Measurements from ENCODE around the gene ADD1.
"Not testable (repeated sequence)": the region's sequence is repeated elsewhere in the genome, so short reads cannot be mapped to it uniquely, and the experiment has no call there.

The ADD1 gene

DNA sequence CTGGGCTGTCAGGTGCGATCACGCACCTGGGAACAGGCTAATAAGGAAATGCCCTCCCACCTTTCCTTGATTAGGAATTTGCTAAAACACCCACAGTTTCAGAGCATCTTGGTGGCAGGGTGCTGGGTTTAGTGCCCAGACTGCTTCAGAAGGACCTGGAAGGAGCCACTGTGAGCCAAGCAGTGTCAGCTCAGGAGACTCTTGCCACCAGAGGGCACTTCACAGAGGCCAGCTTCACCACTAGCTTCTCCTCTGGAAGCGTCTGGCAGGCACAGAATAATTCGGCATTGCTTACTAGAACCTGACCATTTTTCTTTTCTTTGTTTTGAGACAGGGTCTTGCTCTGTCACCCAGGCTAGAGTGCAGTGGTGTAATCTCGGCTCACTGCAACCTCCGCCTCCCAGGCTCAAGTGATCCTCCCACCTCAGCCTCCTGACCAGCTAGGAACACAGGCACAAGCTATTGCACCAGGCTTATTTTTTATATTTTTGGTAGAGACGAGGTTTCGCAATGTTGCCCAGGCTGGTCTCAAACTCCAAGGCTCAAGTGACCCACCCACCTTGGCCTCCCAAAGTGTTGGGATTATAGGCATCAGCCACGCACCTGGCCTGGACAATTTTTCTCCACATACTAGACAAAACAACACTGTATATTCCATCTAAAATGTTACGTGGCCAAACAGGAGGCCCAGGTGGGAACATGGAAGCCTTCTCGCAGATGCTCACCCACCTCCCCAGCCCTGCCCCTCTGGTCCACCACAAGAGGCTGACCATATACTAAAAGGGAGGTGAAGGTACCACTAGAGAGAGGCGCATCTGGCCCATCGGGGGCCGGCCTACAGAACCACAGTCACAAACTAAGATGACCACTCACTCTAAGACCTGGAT is 105.5 kb downstream of the ADD1 start:
- no peak for DNase-seq

DNA sequence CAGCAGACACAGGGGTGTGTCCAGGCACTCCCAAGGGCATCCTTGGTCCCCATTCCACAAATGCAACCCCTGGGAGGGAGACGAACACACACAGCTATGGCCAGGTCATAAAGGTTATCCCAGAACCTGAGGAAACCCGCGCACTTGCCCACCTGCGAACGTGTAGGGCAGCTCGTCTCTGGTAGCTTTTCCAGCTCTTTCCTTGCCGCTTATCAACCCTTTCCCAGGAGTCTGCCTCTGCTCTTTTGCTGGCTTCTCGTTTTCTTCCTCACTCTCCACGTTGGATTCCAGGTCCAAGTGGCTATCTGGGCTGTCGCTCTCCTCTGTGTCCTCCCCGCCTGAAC is 106.1 kb downstream of the ADD1 start:
- no peak for DNase-seq

DNA sequence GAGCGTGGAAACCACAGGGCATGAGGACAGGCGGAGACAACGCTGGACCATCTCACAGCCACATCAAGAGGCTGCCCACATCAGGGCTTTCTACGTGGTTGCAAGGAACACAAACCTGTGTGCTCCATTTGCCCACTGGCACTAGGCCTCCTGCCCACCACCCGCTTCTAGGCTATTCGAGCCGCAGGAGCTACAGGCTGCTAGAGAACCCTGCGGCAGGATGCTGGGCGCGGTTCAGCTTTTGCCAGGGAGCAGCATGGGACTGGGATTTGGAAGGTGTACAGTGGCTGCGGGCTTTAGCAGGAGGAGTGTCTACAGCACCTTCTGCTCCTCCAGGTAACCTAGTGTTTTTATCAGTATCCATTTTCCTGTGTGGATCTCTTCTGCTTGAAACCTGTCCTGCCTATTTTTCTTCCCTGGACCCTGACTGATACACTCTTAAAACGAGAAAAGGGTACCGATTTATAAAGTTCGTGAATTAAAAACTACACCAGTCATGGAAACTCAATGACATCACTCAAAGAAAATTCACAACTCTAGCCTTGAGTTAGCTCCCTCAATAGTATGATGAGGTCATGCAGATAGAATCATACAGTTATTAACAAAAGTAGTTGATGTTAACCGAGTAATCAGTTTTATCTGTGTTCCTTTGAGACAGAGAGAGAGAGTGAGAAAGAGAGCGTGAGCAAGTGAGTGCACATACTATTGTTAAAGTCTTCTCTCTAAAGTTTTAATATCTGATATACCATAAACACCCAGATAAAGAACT is 106.8 kb downstream of the ADD1 start:
- DNase-seq: no peak

DNA sequence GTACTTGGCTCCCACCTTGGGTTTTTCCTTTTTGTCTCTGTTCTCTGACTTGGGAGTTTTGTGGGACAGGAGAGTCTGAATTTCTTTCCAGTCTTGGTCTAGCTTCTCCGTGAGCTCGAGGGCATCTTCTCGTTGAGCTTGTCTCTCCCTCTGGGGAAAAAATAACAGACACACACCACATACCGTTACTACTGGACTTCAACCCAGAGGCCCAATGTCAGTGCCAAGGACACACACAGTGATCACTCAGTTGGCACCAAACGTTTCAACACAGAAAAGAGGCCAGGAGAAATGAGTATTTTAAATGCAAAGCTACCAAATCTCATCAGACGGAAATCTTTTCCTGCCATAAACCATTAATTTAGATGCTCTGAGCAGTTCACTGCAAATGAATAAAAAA is 109.9 kb downstream of the ADD1 start:
- no peak for DNase-seq

DNA sequence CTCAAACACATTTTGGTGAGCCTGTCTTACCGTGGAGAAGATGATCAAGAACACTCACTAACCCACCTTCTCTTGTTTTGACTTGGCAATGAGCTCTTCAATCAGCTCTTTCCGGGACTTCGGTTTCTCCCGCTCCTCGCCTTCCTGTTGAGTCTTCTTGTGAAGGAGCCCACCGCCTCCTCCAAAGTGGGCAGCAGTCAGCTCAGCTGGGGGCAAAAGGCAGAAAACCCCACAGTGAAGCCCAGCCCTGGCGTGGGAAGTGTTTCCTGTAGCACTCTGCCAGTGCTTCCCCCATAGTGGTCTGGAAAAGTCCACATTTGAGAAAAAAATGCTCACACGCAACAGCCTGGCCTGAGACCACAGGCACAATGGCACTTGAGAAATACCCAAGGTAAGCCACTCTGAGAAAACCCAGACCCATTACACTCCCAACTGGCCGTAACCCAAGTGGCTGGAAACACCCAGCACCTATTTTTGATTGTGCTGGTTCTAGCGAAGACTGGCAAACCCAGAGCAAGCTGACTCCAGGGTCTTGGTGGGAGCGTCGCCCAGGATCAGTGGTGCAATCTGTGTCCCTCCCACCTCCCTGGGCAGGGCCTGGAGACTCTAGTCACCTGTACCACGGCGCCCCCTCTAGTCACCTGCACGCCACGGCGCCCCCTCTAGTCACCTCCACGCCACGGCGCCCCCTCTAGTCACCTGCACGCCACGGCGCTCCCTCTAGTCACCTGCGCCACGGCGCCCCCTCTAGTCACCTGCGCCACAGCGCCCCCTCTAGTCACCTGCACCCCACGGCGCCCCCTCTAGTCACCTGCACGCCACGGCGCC is 110.9 kb downstream of the ADD1 start:
- DNase-seq: peak; percentile 55

DNA sequence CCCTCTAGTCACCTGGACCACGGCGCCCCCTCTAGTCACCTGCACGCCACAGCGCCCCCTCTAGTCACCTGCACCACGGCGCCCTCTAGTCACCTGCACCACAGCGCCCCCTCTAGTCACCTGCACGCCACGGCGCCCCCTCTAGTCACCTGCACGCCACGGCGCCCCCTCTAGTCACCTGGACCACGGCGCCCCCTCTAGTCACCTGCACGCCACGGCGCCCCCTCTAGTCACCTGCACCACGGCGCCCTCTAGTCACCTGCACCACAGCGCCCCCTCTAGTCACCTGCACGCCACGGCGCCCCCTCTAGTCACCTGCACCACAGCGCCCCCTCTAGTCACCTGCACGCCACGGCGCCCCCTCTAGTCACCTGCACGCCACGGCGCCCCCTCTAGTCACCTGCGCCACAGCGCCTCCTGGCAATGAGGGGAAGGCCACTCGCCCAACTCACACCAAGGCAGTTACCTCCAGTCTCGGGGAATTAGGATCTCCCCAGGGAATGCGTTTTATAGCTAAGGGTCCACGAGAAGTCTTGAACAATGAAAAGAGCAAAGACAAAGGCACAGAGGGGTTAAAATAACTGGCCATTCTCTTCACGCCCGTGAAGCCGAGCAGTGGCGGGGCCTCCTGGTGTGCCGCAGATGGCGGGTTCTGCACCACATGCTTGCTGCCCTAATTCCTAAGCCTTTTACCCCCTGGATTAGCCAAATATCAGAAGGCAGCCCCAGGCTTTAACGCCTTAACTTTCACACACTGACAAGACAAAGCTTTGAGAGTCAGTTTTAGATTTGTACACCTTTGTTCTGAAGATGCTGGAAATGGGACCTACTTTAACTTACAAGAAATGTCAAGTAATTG is 111.8 kb downstream of the ADD1 start:
- DNase-seq: not testable (repeated sequence)

DNA sequence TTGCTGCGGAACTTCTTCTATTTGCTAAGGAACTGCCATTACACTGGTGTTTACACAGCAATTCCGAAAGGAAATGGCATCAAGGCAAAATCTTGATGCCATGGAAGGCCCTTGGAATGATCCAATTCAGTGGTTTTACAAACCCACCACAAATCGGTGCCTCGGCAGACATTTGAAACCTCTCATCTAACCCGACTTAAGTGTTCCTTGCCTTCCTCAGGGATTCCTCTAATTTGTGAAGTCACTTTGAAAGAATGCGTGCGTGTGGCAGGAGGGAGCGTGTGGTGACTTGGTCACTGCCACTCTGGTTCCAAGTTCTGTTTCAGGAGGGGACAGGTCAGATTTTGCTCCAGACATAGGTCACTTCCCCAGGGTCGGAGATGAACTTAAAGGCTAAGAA is 114.8 kb downstream of the ADD1 start:
- DNase-seq: no peak

DNA sequence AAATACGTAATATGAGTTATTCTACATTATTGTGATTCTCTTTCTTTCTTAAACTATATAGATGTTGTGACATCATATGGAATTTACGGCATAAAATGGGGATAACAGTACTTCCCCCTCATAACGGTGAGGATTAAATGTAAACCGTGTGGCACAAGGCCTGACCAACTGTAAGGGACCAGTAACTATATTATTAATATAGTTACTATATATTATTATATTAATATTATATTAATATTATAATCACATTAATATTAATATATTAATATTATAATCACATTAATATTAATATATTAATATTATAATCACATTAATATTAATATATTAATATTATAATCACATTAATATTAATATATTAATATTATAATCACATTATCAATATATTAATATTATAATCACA is 116.8 kb downstream of the ADD1 start:
- DNase-seq: not testable (repeated sequence)

DNA sequence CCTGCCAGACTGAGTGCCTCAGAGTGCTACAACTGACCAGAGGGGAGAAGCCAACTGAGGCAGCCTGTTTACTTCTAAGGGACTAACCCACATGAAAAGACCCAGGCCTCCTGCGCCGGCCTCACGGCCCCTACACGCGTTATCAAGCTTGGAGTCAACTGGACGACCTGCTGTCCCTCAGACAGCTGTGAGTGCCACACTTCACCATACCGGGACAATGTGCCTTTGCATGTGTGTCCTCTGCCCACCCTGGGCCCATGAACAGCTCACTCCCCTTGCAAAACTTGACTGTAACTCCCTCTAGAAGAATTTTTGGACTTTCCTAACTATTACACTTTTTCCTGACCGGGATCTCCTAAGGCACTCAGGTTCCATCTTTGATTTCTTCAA is 117.8 kb downstream of the ADD1 start:
- no peak for DNase-seq

DNA sequence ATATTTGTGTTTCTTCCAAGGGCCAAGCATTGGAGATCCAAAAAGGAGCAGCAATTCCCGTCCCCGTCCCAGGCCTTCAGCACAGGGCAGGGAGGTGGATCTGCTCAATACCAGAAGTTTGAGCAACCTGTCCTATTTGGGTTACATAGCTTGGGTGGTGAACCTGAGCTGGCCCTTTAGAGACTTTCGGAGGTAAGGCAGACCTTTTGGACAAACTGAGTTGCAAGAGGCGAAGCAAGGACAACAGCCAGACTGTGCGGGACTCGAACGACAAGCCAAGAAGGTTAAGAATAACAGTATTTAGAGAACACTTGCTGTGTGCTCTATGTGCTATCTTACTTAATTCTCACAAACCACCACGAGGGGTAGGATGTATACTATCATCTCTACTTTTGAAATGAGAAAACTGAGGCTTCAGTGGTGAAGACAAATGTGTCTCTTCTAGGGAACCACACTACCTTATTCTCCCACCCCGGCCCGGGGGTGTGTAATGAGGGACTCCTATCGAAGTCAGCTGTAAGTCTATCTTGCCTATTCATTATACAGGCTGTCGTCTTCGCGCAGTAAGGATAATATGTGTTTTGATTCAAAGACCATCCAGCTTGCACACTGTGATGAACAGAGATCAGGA is 118.3 kb downstream of the ADD1 start:
- DNase-seq: no peak

DNA sequence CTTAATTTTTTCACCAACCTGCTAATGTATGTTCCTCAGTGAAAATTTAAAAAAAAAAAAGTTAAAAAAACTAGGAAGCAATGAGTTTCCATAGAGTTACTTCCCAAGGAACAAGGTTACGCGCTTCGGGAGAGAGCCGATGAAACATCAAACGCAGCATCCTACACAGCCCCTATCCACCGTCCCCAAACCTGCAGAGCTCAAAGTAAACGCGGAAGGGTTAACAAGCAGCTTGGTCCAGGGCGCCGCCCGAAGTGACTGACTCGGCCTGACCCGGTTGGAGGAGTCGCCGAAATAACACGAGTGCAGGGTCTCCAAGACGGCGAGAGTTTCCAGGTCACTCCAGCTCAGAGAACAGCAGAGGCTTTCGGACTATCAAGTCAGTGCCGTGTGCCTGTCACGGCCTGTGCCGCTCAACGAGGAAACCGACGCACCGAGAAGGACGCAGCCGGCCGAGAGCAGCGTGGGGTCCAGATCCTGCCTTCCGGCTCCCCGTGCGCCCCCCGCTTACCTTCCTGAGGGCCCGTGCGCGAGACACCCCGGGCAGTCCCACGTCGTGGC is 119.0 kb downstream of the ADD1 start:
- DNase-seq: no peak

DNA sequence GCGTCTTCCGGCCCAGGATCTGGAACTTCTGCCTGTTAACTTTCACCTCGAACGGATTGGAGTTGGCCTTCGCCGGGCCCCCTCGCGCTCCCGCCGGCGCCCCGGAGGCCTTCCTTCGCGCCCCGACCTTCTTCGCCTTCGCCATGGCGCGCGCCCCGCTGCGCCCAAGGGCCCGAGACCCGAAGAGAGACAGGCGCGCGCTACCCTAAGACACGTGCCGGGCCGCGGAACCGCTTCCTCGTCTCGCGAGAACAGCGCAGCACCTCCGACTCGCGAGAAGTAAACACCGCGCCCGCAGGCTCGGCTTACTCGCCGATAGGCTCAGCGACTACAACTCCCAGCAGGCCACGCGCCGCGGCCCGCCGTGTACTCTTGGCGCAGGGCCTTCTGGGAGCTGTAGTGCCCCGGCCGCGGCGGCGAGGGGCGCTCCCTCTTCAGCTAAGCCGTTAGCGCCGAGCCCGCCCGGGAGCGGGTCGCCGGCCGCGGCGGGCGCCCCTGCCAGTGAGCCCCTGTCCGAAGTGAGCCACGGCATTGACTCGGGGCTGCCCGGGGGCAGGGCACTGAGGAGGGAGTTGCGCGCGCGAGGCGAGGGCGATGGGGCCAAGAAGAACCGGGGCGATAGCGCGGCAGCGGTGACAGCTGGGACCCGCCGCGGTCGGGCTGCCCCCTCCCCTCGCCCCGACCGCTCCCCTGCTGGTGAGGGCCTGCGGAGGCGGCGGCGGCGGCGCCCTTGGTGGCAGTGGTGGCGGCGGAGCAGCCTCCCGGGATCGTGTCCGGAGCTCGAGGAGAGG is 119.7 kb downstream of the ADD1 start, which contains the start of the genes GRK4 and NOP14:
Gene GRK4 (plus strand): TSS at position 397 of the 791 bp plus-strand sequence. CDS start 500 bp downstream, outside the sequence.
Gene NOP14 (minus strand): TSS at position 232 of the 791 bp plus-strand sequence. CDS start 87 bp downstream, at position 145.
- DNase-seq: peak; percentile 95

DNA sequence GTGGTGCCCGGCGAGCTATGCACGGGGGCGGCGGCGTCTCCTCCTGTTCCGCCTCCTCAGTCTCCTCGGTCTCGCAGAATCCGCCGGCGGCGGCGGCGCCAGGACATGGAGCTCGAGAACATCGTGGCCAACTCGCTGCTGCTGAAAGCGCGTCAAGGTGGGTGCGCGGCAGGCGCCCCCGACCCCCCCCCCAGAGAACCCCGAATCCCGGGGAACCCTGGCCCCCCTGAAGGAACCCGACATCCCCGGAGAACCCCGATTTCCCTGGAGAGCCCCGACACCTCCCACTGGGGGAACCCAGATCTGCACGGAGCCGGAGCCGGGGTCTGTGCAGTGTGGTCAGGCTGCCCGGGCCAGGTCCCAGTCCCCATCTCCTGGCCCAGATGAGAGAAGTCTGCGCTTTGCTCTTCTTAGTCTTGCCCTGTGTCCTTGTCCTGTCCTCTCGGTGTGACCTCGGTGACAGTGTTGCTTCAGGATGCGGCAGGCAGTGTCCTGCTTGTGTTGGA is 120.4 kb downstream of the ADD1 start:
- no peak for DNase-seq

DNA sequence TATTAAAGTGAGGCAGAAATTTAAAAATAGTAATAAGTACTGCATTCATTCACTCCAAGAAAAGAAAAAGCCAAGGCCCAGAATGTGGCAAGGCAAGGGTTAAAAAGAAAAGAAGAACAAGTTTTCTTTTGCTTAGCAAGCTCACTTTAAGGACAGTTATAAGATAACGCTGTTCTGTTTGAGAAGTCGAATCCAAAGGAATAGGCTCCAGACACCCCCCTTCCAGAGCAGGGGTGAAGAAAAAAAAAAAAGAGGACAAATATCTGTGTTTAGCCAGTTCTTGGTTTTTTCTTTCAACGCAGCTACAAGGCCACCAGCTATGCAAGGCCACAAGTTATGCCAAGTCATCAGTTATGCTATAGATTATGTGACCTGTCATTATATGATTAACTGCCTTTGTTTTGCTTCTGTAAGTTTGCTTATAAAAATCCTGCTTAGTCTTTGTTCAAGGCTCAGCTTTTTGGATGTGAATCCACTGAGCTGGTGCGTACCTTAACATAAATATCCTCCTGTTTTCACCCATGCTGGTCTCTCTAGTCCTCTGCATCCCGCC is 121.1 kb downstream of the ADD1 start:
- DNase-seq: no peak

DNA sequence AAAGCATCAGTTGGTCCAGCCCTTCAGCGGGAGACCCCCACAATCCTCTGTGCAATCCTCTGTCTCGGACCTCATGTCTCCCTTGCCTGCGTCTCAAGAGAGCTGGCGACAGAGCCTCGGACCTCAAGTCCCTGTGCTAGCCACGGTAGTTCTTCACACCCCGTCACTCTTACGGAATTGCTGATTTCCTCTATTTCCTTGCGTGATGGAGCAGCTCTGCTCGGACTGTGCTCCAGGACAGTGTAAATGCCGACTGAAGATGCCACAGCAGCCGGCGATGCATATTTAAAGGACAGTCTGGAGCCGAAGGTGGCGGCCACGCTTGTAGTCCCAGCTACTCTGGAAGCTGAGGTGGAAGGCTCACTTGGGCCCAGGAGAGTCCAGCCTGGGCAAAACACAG is 121.6 kb downstream of the ADD1 start:
- no peak for DNase-seq

DNA sequence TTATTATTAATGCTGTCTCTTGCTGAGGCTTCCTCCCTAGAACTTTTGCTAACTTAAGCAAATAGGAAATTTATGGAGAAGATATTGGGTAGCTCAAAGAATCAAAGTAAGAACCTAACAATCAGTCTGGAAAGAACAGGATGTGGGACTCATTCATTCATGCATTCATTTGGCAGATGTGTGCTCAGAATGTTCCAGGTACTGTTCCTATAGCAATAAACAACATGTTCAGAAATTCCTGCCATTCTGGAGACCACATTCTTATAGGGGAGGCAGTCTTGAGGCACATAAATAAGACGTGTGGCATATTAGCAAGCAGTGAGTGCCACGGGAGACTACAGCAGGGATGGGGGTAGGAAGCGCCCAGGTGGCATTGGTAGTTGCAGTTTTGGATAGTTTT is 124.7 kb downstream of the ADD1 start:
- DNase-seq: no peak

DNA sequence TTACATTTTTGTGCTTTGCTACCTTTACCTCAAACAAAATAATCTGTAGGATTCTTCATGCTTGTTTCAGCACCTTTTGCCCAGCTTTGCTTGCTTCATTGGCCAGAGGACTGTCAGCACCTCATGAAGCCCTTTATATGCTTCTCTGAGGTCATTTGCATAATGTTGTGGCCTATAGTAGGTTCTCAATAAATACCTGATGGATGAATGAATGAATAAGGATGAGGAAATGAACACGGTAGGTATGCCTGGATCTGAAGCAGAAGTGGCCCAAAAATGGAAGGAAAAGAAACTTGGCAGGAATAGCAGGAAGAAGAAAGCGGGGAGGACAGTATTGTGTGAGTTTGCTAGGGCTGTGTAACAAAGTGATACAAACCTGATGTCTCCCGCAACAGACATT is 127.6 kb downstream of the ADD1 start:
- no peak for DNase-seq

DNA sequence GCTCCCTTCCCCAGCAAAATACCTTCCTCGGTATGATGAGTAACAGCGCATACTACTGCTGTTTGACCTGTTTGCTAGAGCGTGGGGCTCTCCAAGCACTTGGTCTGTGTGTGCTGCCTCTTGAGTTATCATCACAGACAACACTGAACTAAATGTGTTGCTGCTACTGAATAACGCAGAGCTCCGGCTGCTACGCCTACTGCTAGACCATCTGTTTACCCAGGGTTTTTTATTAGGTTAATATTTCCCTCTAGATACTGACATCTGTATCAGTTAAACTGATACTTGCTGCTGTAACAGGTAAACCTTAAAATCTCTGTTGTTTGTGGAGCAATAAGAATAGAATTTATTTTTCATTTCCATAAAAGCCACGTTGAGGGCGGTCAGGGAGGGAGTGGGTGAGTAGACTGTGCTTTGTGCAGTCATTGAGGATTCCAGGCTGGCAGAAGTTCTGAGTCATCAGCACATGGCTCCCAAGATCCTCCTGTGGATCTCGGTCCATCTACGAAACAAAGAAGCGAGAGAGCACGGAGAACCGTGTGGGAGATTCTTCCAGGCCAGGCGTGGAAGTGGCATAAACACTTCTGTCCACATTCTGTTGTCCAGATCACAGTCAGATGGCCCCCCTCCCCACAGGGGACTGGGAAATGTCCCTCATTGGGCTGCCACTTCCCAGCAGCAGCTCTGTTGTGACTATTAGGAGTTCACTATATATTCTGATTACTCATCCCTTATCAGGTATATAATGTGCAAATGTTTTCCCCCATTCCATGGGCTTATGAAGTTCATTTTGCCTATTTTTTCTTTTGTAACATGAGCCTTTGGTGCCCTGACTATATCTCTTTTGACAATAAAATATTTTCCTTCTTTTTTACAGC is 133.8 kb downstream of the ADD1 start:
- DNase-seq: no peak
